NCI-H1694 (cell line): ENCODE results near the gene MACROD2.
"Not testable (repeated sequence)": the region's sequence is repeated elsewhere in the genome, so short reads cannot be mapped to it uniquely, and the experiment has no call there.

ENCODE experiments used
- DNase-seq: peaks from one replicate; lab custom pipeline; 2025; lab: John Stamatoyannopoulos, UW

MACROD2 gene

DNA sequence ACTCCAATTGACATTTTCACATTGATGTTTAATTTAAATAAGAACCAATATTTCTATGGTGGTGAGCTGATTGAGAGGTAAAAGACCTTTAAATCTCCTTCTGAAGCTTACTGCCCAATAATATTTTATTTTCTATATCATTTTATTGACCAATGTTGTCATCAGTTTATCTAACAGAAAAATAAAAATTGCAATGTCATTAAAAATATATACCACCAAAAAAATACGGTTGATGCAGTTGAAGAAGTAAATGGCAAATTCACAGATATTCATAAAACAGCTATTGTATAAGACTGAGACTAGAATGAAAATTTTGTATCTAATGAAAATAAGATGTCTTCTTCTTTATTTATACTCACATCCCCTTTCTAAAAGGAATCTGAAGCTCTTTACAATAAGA is 1375.1 kb downstream of the MACROD2 start:
- no peak for DNase-seq

DNA sequence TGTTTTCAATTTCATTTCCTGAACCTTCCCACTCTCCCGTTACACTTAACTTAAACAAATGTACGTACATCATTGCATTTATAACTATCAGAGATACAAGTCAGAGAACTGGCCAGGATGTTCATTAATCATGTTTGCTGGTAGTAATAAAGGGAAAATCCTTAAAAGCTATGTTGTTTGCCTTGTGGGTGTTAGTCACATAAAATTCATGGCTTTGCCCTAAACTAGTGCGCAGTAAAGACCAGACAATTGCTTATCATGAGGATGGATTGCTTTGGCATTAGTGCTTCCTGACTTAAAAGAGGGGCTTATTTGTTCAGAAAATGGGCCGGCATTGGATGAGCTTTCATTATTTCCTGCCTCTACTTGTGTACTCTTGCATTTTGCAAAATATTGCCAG is 1379.4 kb downstream of the MACROD2 start:
- no peak for DNase-seq

DNA sequence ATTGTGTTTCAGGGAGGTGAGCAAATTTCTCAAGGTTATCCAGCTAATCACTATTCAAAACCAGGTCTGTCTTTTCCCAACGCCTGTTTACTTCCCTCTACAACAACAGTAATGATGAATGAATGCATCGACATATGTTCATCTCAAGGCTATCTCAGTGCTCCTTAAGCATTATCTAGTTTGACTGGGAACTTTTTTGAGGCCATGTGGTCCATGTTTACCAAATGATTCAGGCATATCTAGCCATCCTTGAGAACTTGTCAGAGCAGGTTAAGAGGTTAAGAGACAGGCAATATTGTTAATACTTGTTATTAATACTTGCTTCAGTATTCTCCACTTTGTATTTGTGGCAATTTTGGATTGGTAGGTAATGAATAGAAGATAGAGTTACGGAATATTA is 1380.5 kb downstream of the MACROD2 start:
- DNase-seq: no peak

DNA sequence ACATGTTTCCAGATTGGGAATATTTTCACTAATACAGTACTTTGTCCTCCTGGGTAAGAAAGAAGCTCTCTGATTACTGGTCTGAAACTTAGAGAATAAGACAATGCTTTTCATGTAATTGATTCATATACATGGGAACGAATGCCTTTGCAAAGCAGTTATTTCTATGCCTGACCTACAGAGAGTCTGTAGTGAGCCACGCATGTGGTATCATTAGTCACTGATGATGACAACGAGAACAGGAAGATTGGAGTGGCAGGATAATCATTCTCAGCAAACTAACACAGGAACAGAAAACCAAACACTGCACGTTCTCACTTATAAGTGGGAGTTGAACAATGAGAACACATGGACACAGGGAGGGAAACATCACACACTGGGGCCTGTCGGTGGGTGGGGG is 1382.3 kb downstream of the MACROD2 start:
- DNase-seq: not testable (repeated sequence)

DNA sequence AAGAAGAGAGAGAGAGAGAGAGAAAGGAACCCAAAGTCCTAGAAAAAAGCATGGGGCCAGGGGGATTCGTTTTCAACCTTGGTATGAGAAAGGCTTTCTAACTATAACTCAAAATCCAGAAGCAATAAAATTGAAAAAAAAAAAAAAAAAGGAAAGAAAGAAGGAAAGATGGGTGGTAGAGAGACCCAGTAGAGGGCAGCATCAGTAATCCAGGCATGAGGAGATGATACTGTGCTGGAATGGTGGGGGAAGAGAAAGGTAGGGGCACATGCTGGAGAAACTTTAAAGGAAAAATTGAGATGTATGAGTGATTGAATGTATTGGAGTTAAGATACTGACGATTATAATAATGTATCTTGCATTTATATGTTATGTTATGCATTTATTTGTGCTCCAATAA is 1382.8 kb downstream of the MACROD2 start:
- DNase-seq: no peak

DNA sequence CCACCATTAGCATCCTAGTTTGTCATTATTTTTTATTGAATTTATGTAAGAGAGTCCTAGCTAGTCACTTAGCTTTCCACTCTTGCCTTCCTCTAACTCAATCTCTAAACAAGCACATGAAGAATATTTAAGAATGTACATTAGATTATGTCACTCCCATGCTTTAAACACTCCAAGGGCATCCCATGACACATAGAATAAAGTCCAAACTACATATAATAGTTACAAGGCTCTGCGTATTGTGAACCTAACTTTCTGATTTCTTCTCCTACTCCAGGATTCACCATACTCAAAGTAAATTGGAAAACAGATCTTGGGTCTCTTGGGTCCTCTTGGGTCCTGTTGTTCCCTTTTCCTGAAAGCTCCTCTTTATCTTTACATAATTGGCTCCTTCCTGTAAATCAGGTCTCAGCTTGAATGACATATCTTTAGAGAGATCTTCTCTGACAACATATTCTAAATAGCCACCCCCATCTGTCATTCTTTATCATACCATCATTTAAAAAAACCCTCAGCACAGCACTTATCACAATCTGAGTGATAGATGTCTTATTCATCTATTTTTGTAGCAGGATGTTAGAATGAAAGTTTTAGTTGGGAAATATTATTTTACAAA is 1384.5 kb downstream of the MACROD2 start:
- DNase-seq: no peak

DNA sequence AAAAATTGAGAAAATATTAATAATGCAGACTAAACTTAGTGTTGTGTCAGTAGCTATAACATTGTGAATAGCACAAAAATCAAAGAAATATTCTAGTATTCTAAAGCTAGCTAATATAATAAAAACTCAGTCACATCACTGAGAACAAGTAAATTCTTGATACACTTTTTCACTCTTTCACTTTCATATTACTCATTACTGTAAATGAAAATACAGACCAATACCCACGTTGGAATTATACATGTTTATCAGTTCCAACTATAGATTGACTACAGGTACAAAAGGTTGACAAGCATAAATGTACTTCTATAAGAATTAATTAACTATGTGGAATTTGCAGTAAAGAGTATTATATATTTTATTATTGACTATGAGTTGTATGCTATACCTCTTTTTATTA is 1385.5 kb downstream of the MACROD2 start:
- DNase-seq: no peak

DNA sequence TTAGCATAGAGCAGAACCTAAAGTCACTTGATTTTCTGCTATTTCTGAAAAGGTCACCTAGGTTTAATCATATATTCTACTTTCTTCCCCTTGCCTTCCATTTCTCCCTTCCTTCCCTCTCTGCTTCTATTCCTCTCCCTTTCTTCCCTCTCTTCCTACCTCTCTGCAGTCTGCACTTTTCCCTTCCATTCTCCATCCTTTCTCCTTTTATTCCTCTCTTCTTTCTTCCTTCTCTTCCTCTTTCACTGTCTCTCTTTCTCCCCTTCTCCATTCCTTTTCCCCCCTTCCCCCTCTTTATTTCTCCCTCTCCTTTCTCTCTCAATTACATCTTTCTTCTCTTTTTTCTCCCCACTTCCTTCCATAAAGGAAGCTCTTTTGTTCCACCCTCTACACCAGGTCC is 1391.9 kb downstream of the MACROD2 start:
- no peak for DNase-seq

DNA sequence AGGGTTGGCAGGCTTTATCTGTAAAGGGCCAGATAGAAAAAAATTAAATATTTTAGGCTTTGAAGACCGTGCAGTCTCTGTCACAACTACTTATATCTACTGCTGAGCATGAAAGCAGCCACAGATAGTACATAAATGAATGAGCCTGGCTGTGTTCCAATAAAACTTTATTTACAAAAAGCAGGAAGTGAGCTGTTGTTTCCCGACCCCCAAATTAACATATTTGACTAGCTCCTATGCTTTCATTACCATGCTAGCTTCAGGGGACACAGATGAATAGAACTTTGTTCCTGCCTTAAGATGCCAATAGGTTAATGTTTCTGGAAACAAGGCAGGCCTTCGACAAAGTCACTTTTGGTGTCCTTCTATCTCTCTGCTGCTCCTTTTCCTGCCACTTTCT is 1400.1 kb downstream of the MACROD2 start:
- no peak for DNase-seq

DNA sequence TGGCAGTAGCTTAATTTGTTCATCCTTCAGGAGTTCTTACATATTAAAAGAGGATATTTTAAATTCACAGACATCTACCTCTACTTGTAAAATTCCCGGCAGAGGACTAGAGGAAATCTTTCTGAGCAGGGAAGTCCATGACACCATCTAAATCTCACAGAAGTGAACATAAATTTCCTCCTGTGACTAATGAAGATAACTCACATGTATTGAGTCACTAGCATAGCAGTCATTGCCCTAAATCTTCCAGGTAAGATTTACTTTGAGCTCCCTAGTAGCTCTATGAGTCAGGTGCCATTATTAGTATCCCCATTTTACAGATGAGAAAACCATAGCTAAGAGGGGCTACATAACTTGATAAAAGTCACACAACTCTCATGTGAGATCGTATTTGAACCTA is 1400.7 kb downstream of the MACROD2 start:
- no peak for DNase-seq

DNA sequence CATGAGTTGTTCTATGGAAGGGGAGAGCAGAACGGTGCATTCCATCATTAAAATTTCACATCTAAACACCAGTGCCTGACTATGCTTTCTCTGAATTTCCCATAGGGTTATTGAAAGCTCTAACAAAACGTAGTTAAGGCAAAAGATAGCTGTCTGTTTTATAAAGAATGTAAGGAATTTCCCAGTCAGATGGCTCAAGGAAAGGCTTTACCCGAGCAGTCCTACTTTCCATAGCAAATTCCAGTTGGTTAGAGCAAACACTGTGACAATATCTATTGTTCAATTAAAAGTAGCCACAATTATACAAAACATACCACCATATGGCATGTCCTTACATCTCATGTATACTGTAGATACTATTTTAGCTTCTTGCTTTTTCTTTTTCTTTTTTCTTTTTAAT is 1401.6 kb downstream of the MACROD2 start:
- no peak for DNase-seq

DNA sequence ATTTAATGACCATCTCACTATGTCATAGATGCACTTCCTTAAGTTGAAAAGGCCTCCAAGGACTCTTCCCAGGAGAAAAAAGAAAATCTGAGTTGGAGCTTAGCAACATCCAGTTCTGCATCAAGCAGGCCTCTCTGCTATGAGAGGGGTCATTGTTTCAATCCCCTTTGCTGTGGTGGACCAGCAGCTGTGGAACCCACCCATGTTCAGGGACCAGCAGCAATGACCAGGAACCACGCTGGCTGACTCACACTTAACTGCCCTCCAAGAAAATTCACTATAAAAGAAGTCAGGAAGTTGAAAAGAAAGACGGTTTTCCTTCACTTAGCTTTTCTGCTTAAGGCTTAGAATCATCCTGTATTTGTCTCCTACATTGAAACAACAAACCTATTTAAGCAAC is 1404.5 kb downstream of the MACROD2 start:
- DNase-seq: no peak

DNA sequence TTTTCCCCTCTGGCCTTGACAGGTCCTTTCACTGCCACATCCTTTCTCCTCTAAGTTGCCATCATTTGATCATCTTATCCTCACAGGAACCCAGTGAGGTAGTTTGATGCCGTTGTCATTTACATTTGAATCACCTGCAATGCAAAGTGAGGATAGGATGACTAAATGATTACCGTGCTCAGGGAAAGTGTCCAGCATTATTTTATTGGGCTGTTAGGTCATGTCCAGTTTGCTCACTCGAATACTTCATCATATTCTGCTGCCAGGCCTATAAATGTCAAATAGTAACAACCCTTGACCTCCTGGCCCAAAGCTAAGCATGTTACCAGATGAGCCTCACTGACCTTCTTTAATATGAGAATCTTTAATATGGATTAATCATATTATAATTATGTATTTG is 1410.8 kb downstream of the MACROD2 start:
- no peak for DNase-seq

DNA sequence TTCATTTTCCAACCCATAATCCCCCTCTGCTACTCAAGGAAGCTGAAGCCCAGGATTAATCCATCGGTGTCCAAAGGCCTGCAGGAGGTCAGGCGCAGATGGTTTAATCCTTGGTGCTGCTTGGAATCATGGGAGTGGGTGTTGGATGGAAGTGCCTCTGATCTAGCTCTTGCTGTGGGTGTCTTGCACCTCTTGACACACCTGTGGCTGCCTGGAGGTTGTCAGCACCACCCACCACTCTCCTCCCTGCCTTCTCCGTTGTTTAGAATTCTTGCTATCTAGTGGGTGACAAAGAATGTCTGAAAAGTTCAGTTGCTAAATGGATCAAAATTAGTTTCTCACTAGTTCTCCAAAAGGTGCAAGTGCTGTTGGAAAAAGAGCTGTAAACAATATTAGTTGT is 1416.5 kb downstream of the MACROD2 start:
- DNase-seq: no peak

DNA sequence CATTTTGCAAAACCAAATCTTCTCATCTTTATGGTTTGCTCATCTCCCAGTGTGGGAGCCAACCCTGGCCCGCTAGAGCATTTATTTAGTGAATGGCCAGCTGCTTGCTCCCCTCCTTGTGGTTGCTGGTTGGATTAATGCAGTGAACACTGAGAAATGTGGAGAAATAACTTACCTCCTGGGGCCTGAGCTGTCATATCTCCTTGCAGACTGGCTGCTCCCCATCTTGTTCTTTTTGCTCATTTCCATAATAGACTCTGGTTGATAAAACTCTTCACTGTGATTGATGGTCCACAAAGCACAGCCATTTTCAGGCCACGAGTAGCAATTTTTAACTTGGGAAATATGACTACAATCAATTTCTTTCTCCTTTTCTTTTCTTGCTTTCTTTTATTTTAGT is 1420.6 kb downstream of the MACROD2 start:
- DNase-seq: no peak

DNA sequence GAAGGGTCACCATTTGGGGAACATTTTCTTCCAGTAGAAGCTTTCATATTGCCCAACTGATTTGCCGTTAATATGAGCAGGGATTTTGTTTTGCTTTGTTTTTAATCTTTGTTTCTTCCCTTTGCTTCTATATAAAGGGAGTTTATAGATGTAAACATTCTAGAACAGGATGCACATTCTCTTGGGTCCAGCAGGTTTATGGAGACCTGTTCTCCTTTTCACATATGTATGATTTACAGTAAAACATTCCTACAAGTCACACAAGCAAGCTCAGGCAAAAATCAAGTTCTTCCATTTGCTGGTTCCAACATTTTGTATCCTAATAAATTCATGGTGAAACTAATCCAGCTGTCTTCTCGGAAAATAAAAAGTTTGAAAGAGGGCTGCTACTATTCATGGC is 1424.5 kb downstream of the MACROD2 start:
- DNase-seq: no peak

DNA sequence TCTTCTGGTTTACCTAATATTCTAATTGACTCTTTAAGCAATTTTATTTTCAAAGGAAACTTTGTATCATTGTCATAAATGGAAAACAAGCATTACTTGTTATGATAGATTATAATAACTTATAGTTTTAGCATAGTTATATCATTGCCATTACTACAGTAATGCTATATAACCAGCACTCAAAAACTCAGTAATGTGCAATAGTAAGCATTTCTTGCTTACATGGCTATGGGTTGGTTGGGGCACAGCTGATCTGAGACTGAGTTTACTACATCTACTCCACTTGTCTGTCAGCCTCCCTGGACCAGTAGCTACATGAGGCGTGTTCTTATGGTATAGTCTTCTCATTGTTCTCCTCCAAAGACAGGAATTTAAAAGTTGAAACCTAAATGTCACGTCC is 1427.7 kb downstream of the MACROD2 start:
- DNase-seq: no peak

DNA sequence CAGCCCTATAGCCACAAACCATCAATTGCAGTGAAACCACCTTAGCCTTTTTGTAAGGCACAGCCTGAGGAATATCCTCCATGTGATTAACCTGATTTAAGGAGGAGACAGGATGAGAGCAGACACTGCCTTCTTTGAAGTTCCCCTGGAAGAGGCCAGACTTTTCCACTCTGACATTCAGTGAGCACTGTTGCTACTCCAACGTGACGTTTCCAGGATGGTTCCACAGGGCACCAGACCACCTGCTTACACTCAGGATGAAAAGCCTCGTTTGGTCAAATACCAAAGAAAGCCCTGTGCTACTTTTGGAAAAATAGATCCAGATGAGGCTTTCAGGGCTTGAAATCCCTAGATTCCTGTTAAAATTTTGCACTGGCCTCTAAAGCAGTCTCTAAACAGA is 1444.2 kb downstream of the MACROD2 start:
- no peak for DNase-seq

DNA sequence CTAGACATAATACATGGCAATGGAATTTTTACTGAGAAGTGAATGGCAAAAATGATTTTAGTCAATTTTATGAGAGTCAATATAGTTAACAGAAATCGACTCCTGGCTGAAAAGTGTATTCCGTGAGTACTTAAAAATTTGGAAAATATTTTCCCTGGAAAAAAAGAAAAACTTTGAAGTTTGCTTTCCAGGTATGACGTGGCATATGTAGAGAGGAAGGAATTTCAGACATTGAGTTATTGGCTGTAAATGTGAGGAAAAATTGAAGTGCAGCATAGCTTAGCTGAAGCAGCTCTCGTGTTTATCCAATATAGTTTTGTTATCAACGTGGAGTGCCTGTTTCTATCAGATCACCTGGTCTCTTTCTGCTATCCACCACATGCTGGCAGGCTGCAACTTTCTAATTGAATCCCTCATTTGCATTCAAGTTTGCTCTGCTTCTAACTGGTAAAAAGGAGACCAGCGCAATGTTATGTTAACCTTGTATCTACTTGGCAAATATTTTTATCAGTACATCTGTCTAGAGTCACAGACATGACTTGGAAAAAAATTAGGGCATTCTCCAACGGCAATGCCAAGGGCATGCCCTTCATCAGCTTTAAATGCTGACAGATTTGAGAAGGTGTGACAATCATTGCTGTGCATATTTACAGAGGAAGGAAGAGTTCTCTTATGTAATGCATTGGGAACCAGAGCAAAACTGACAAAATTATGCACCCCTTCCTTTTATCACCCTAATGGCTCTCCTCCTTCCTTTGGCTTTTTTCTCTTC is 1444.9 kb downstream of the MACROD2 start:
- no peak for DNase-seq

DNA sequence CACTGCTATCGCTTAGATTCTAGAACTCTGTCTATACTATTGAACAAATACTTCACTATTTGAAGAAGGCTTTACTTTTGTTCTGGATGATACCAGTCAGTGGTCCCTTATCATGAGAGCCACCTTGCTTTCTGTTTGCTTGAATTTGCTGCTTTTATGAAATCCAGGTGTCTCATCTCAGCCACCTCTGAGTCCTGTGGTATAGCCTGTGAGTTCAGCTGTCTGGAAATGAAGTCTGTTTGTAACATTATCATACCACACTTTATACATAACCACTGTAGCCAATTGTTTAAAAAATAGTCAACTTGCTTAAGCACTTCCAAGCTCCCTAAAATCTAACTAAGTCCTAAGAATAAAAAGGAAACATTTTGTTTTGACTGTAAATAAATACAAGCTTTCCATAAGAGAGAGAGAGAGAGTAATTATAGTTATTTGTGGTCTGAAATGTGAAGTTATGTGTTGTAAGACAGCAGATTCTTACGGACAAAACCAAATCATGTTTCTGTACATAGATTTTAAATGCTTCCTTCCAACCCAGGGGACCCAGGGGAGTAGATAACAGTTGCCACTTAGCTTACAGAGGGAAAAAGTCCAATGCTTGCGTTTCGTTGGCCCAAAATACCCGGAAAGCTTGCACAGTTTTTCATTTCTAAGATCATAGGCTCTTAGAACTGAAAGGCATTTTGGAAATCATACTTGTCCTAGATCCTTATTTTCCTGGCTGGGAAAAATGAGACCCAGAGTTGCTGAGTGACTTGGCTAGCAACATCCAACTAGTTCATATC is 1449.9 kb downstream of the MACROD2 start:
- no peak for DNase-seq

DNA sequence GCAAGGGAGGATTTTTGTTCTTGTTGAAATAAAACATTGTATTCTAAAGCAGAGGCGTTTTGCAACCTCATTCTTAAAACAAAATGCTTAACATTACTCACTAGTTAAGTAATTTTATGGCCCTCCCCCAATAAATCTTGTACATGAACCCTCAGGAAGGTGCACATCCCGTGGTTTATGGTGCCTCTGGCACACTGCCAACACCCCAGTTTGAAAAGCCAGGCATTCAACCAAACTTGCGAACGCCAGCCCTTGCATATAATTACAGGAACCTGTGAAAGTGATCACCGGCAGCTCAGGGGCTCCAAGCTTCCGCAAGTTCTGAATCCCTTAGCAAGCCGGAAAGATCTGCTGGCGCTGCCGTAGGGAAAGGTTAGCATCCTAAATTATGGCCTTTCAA is 1451.1 kb downstream of the MACROD2 start:
- DNase-seq: no peak

DNA sequence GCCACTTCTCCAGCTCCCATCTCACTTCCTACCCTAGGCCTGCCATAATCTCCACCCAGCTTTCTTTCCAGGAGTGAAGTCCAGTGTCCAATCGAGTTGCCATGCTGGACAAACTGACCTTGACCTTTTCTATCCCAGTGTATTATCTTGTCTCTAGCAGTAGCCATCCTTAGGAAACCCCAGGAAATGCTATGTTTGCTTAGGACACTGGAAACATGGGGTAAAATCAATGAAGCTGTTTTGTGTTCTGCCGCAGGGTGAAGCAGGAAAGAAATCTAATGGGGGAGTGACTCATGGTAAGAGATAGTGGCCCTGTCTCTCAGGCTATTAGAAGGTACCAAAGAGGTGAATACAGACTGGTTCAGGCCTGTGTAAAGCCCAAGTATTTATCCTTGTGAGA is 1452.2 kb downstream of the MACROD2 start:
- no peak for DNase-seq

DNA sequence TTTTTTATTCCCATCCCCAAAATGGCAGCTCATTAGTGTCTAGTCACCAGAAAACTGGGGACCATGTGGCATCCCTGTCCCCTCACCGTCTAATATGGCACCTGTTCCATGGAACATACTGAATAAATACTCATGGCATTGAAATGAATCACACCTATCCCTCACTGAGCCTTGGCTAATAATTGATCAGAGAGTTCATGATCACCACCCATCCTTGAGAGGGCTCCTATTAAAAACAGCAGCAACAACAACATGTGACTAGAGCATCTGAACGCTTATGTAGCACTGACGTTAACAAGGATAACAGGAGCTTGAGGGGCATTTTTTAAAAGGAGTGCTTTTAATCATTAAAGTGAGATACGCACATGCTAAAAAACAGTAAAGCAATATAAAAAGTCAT is 1453.7 kb downstream of the MACROD2 start:
- no peak for DNase-seq
